Measurements from ENCODE around the gene HOMER3.

DNA sequence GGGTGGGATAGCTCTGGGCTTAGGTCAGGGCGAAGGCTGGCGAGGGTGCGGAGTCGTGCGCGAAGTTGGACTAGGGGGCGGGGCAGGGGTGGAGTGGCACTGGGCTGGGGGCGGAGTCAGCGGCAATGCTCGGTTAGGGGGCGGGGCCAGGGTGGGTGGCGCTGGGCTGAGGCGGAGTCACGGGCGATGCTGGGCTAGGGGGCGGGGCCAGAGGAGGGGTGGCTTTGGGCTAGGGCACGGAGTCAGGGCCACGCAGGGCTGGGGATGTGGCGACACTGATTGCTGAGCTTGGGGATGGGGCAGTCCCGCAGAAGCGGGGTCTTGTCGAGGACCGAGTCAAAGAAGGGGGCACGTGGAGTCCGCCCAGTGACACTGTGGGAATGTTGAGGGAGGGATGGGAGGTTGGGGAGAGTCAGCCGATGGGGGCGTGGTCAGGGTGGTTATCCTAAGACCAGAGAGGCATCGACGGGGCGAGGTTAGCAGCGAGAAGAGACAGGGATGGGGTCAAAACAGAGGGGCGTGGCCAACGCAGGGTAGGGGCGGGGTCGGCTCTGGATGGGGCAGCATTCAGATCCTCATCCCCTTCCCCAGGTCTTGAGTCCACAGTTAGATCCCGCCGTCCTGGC lies 8.7 kb downstream of the HOMER3 start:
- TF ChIP-seq, protein P1, sequence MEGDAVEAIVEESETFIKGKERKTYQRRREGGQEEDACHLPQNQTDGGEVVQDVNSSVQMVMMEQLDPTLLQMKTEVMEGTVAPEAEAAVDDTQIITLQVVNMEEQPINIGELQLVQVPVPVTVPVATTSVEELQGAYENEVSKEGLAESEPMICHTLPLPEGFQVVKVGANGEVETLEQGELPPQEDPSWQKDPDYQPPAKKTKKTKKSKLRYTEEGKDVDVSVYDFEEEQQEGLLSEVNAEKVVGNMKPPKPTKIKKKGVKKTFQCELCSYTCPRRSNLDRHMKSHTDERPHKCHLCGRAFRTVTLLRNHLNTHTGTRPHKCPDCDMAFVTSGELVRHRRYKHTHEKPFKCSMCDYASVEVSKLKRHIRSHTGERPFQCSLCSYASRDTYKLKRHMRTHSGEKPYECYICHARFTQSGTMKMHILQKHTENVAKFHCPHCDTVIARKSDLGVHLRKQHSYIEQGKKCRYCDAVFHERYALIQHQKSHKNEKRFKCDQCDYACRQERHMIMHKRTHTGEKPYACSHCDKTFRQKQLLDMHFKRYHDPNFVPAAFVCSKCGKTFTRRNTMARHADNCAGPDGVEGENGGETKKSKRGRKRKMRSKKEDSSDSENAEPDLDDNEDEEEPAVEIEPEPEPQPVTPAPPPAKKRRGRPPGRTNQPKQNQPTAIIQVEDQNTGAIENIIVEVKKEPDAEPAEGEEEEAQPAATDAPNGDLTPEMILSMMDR (IDR thresholded peaks at IDR 0.05), result no peak
- no peak for TF ChIP-seq POLR2AphosphoS5 (IDR thresholded peaks at IDR 0.05; ENCODE audit: insufficient read depth in 1 of 2, low read depth in 1 of 2)
- TF ChIP-seq POLR2A (IDR thresholded peaks at IDR 0.05), result no peak

Measured in vagina (tissue), 2 donors.